Astrocyte (in vitro differentiated cells and primary cell): ENCODE results near the gene ATP11A. TPM values are rescaled to one million over a fixed set of nuclear protein-coding genes. Genes with fewer than 3 reads are reported as not detected.
A peak's percentile ranks its signal among the peaks of the same experiment; 100 is the strongest.

Experiments
- DNase-seq: peaks from one replicate; pipeline ENCODE4 v3.0.0-alpha.2; 2010; ENCODE audit warnings: low read depth
- FAIRE-seq: peaks from 2 replicates; lab custom pipeline; 2011; peaks lifted over from hg19 to GRCh38; lab: Jason Lieb, UNC
- H2AFZ ChIP-seq: 2 replicates; pipeline ENCODE4 v1.6.0; 2012; ENCODE audit warnings: low read depth, low read length, inconsistent platforms
- H3K27ac ChIP-seq: 2 replicates; pipeline ENCODE4 v1.5.1; 2011; ENCODE audit warnings: low read depth, low read length, inconsistent platforms
- H3K27me3 ChIP-seq: 2 replicates; pipeline ENCODE4 v1.6.0; 2011; ENCODE audit warnings: low read length, inconsistent platforms; ENCODE audit not compliant: insufficient read depth
- H3K36me3 ChIP-seq: 2 replicates; pipeline ENCODE4 v1.5.1; 2011; ENCODE audit warnings: low read length, inconsistent platforms; ENCODE audit not compliant: insufficient read depth
- H3K4me1 ChIP-seq: 2 replicates; pipeline ENCODE4 v1.5.1; 2011; ENCODE audit warnings: low read length, inconsistent platforms; ENCODE audit not compliant: insufficient read depth
- H3K4me2 ChIP-seq: 2 replicates; pipeline ENCODE4 v1.6.0; 2012; ENCODE audit warnings: low read length, inconsistent platforms
- H3K4me3 ChIP-seq: 2 replicates; pipeline ENCODE4 v1.5.1; 2011; ENCODE audit warnings: low read depth, mild to moderate bottlenecking, low read length, inconsistent platforms; ENCODE audit not compliant: insufficient read depth
- H3K79me2 ChIP-seq: 2 replicates; pipeline ENCODE4 v1.6.0; 2012; ENCODE audit warnings: mild to moderate bottlenecking, low read length, inconsistent platforms; ENCODE audit not compliant: insufficient read depth
- H3K9ac ChIP-seq: 2 replicates; pipeline ENCODE4 v1.6.0; 2012; ENCODE audit warnings: mild to moderate bottlenecking, low read length, inconsistent platforms
- H3K9me3 ChIP-seq: 2 replicates; pipeline ENCODE4 v1.5.1; 2012; ENCODE audit warnings: low read depth, mild to moderate bottlenecking, low read length, inconsistent platforms; ENCODE audit not compliant: insufficient read depth
- H4K20me1 ChIP-seq: 2 replicates; pipeline ENCODE4 v1.6.0; 2012; ENCODE audit warnings: low read length, inconsistent platforms; ENCODE audit not compliant: insufficient read depth
- H3K27ac Mint-ChIP-seq: one replicate; pipeline ENCODE4 v1.8.0; 2021; ENCODE audit warnings: mild to moderate bottlenecking, mixed read lengths; ENCODE audit not compliant: unreplicated experiment
- H3K27me3 Mint-ChIP-seq: one replicate; pipeline ENCODE4 v1.8.0; 2021; ENCODE audit warnings: low read depth, mixed read lengths; ENCODE audit not compliant: unreplicated experiment
- H3K36me3 Mint-ChIP-seq: one replicate; pipeline ENCODE4 v1.8.0; 2021; ENCODE audit warnings: low read depth, mixed read lengths; ENCODE audit not compliant: unreplicated experiment
- H3K4me1 Mint-ChIP-seq: one replicate; pipeline ENCODE4 v1.8.0; 2021; ENCODE audit warnings: low read depth, mixed read lengths; ENCODE audit not compliant: unreplicated experiment
- H3K4me3 Mint-ChIP-seq: one replicate; pipeline ENCODE4 v1.8.0; 2021; ENCODE audit warnings: mild to moderate bottlenecking, moderate library complexity, mixed read lengths; ENCODE audit not compliant: unreplicated experiment
- H3K9me3 Mint-ChIP-seq: one replicate; pipeline ENCODE4 v1.8.0; 2021; ENCODE audit warnings: mild to moderate bottlenecking, mixed read lengths; ENCODE audit not compliant: unreplicated experiment
- EZH2 ChIP-seq: IDR thresholded peaks from 2 replicates; pipeline ENCODE4 v1.6.1; 2012; ENCODE audit warnings: mild to moderate bottlenecking, low read length, inconsistent platforms; ENCODE audit not compliant: insufficient read depth
- total RNA-seq: library from RNA; stranded (reverse); gene quantifications from 2 replicates; pipeline ENCODE4 v1.2.1, GENCODE V29; 2021
- TF ChIP-seq, protein P1 (sequence below): IDR thresholded peaks from 2 replicates; pipeline ENCODE4 v1.5.1; 2011; ENCODE audit warnings: low read depth, mild to moderate bottlenecking, inconsistent platforms, low read length, moderate library complexity; ENCODE audit not compliant: insufficient read depth

ATP11A gene
- total RNA-seq, 1 donor from 2014 or later: 38.9 TPM

DNA sequence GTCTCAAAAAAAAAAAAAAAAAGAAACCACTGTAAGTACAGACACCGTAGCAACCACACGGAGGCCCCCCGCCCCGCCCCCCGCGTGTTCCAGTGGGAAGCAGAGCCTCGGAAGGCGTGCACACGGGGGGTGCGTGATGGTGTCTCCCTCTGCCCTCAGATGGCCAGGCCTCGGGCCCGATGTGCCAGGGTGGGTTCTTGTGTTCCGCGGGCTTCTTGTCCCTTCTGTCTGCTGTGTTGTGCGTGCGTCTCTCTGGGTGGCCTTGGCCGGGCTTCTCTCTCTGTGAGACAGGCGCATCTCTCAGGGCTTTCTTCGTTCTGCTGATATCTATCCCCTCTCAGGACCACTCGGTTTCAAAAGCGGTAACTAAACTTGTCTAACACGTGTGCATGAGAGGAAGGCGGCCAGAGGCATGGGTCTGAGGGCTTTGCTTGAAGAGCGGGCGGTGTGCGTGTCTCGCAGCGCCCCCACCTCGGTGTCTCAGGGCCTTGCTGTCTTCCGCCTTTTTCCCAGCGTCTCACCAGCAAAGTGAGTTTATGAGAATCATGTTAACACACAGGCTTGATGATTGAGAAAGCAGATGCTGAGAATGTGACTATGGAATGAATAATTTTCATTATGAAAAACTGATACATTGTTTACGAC is 12.6 kb downstream of the ATP11A start:
- DNase-seq (no peak), FAIRE-seq (no peak)

DNA sequence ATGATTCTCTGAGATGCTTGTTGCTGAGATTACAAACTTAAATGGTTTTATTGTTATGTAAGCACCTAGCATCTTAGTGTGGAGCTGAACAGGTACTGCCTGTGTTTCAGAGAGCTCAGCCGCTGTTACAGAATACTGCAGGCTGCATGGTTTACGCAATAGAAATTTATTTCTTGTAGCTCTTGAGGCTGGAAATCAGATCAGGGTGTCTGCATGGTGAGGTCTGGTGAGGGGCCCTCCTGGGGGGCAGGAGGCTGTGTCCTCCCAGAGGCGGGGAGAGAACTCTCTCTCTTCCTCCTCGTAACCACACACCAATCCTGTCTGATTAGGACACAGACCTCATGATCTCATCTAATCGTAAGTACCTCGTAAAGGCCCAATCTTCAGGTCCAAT is 13.1 kb downstream of the ATP11A start:
- Histone ChIP-seq H2AFZ (no peak overlapping the region), H3K4me2 (no peak overlapping the region), H3K36me3 (no peaks in the 10 kb centered on the region), H3K79me2 (peaks cover 3% of the 10 kb centered on the region), H3K9ac (no peak overlapping the region), H3K27ac (no peak overlapping the region), H3K4me3 (no peak overlapping the region), H3K9me3 (no peaks in the 10 kb centered on the region), H3K27me3 (no peaks in the 10 kb centered on the region), H4K20me1 (peaks cover 7% of the 10 kb centered on the region), H3K4me1 (no peaks in the 10 kb centered on the region)
- no peaks in the 10 kb centered on the region for H3K9me3 Mint-ChIP-seq
- peaks cover 15% of the 10 kb centered on the region for H3K4me1 Mint-ChIP-seq
- H3K27ac Mint-ChIP-seq: no peak overlapping the region
- TF ChIP-seq, protein P1, sequence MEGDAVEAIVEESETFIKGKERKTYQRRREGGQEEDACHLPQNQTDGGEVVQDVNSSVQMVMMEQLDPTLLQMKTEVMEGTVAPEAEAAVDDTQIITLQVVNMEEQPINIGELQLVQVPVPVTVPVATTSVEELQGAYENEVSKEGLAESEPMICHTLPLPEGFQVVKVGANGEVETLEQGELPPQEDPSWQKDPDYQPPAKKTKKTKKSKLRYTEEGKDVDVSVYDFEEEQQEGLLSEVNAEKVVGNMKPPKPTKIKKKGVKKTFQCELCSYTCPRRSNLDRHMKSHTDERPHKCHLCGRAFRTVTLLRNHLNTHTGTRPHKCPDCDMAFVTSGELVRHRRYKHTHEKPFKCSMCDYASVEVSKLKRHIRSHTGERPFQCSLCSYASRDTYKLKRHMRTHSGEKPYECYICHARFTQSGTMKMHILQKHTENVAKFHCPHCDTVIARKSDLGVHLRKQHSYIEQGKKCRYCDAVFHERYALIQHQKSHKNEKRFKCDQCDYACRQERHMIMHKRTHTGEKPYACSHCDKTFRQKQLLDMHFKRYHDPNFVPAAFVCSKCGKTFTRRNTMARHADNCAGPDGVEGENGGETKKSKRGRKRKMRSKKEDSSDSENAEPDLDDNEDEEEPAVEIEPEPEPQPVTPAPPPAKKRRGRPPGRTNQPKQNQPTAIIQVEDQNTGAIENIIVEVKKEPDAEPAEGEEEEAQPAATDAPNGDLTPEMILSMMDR: no peak
- TF ChIP-seq EZH2: no peak
- no peak overlapping the region for H3K4me3 Mint-ChIP-seq
- no peak for FAIRE-seq
- H3K36me3 Mint-ChIP-seq: peaks cover 6% of the 10 kb centered on the region
- H3K27me3 Mint-ChIP-seq: no peaks in the 10 kb centered on the region
- DNase-seq: no peak

More for the DNA sequence above, 12.6 kb downstream of the ATP11A start:
- Histone ChIP-seq H3K9me3 (no peaks in the 10 kb centered on the region), H3K79me2 (peaks cover 3% of the 10 kb centered on the region), H3K4me3 (no peak overlapping the region), H3K4me2 (no peak overlapping the region), H3K27me3 (no peaks in the 10 kb centered on the region), H3K4me1 (no peaks in the 10 kb centered on the region), H2AFZ (no peak overlapping the region), H4K20me1 (peaks cover 7% of the 10 kb centered on the region), H3K9ac (no peak overlapping the region), H3K27ac (no peak overlapping the region), H3K36me3 (no peaks in the 10 kb centered on the region)
- no peak overlapping the region for H3K27ac Mint-ChIP-seq
- H3K36me3 Mint-ChIP-seq: peaks cover 6% of the 10 kb centered on the region
- no peaks in the 10 kb centered on the region for H3K27me3 Mint-ChIP-seq
- TF ChIP-seq, protein P1: no peak
- no peak for TF ChIP-seq EZH2
- peak overlapping the region; percentile 5 for H3K4me3 Mint-ChIP-seq
- peaks cover 15% of the 10 kb centered on the region for H3K4me1 Mint-ChIP-seq
- no peaks in the 10 kb centered on the region for H3K9me3 Mint-ChIP-seq
